H1 (cell line): ENCODE data around the gene POLR1B. TPM values are rescaled to one million over a fixed set of nuclear protein-coding genes. Genes with fewer than 3 reads are reported as not detected.
A peak's percentile ranks its signal among the peaks of the same experiment; 100 is the strongest.
"Not testable (repeated sequence)": the region's sequence is repeated elsewhere in the genome, so short reads cannot be mapped to it uniquely, and the experiment has no call there.

ENCODE experiments used
- CTCF ChIA-PET: fragments of 300-600 bp; sonication (Branson Sonifier 250); formaldehyde crosslinking; loops from one replicate; lab custom pipeline; 2021; ENCODE audit not compliant: partially characterized antibody; lab: Charles Lee
- POLR2A ChIA-PET: fragments of 300-600 bp; sonication (Branson Sonifier 250); formaldehyde crosslinking; loops from one replicate; lab custom pipeline; 2021; ENCODE audit warnings: inconsistent platforms; ENCODE audit not compliant: partially characterized antibody; lab: Charles Lee
- DNase-seq, 2 experiments: peaks; one replicate each; pipeline versions ENCODE4 v3.0.0 to v3.0.0-alpha.2; 2010 to 2022; ENCODE audit warnings: low spot score in 2 of 2, low read depth in 1 of 2, mixed read lengths in 1 of 2
- FAIRE-seq: peaks from 2 replicates; lab custom pipeline; 2011; peaks lifted over from hg19 to GRCh38; lab: Jason Lieb, UNC
- H2AFZ ChIP-seq: 2 replicates; pipeline ENCODE4 v1.8.1; 2012; ENCODE audit warnings: low read length, inconsistent platforms
- H2AK5ac ChIP-seq: 2 replicates; pipeline ENCODE4 v1.6.1; 2013; ENCODE audit warnings: low read depth, low read length
- H2BK120ac ChIP-seq: replicated peaks from 2 replicates; pipeline ENCODE3; 2013; ENCODE audit warnings: low read depth, low read length, inconsistent platforms
- H2BK12ac ChIP-seq: 2 replicates; pipeline ENCODE4 v1.6.1; 2013; ENCODE audit warnings: low read depth, low read length
- H2BK15ac ChIP-seq: 2 replicates; pipeline ENCODE4 v1.6.1; 2013; ENCODE audit warnings: low read length
- H2BK20ac ChIP-seq: 2 replicates; pipeline ENCODE4 v1.6.1; 2013; ENCODE audit warnings: low read length
- H2BK5ac ChIP-seq: 2 replicates; pipeline ENCODE4 v1.6.1; 2013; ENCODE audit warnings: low read depth, low read length
- H3K14ac ChIP-seq: 2 replicates; pipeline ENCODE4 v1.6.1; 2013; ENCODE audit warnings: inconsistent platforms; ENCODE audit not compliant: insufficient read length
- H3K18ac ChIP-seq: 2 replicates; pipeline ENCODE4 v1.6.1; 2013; ENCODE audit warnings: low read length; ENCODE audit errors: extremely low read depth
- H3K23ac ChIP-seq: 2 replicates; pipeline ENCODE4 v1.6.1; 2013; ENCODE audit warnings: inconsistent platforms; ENCODE audit not compliant: insufficient read length
- H3K23me2 ChIP-seq: 2 replicates; pipeline ENCODE4 v1.6.1; 2013; ENCODE audit warnings: low read depth, low read length
- H3K27ac ChIP-seq: 2 replicates; pipeline ENCODE4 v1.6.1; 2011; ENCODE audit warnings: low read depth, low read length, inconsistent platforms
- H3K27me3 ChIP-seq, 4 experiments: replicated peaks in 1 of 4; 1 replicate in 1 of 4; 2 replicates in 3 of 4; pipeline versions ENCODE4 v1.6.1 to v1.8.1; 2011 to 2013; ENCODE audit warnings: low read length in 3 of 4, mild to moderate bottlenecking in 3 of 4, inconsistent platforms in 2 of 4, mixed read lengths in 2 of 4, moderate library complexity in 1 of 4; ENCODE audit not compliant: control insufficient read depth in 3 of 4, insufficient read depth in 3 of 4; ENCODE audit errors: extremely low read depth in 1 of 4
- H3K36me3 ChIP-seq, 4 experiments: 2 replicates each; pipeline versions ENCODE4 v1.6.1 to v1.8.1; 2011 to 2013; ENCODE audit warnings: mild to moderate bottlenecking in 4 of 4, low read length in 3 of 4, moderate library complexity in 2 of 4, control low read depth in 1 of 4, inconsistent platforms in 1 of 4; ENCODE audit not compliant: insufficient read depth in 4 of 4, control insufficient read depth in 2 of 4
- H3K4ac ChIP-seq: replicated peaks from 2 replicates; pipeline ENCODE3; 2013; ENCODE audit warnings: low read length, low read depth, mixed read lengths, inconsistent platforms; ENCODE audit not compliant: insufficient read length
- H3K4me1 ChIP-seq, 4 experiments: replicated peaks in 1 of 4; 1 replicate in 1 of 4; 2 replicates in 3 of 4; pipeline versions ENCODE4 v1.6.1 to v1.8.1; 2011 to 2013; ENCODE audit warnings: low read length in 3 of 4, inconsistent platforms in 2 of 4, mixed read lengths in 1 of 4; ENCODE audit not compliant: insufficient read depth in 4 of 4, control insufficient read depth in 3 of 4
- H3K4me2 ChIP-seq, 2 experiments: 2 replicates each; pipeline versions ENCODE4 v1.6.1 to v1.8.1; 2011 to 2013; ENCODE audit warnings: low read depth in 2 of 2, low read length in 2 of 2, control low read depth in 1 of 2, inconsistent platforms in 1 of 2, mild to moderate bottlenecking in 1 of 2; ENCODE audit not compliant: insufficient read depth in 1 of 2
- H3K4me3 ChIP-seq, 4 experiments: fragments of 200-600, 300-600 bp in 1 of 4; sonication (generic), shearing (Covaris generic), sonication (Bioruptor Twin) in 1 of 4; 2 replicates each; pipeline versions ENCODE4 v1.5.1 to v1.8.1; 2011 to 2016; ENCODE audit warnings: low read length in 4 of 4, low read depth in 3 of 4, control low read depth in 2 of 4, inconsistent platforms in 2 of 4, mild to moderate bottlenecking in 2 of 4, mixed read lengths in 1 of 4, moderate library complexity in 1 of 4; ENCODE audit not compliant: insufficient read depth in 2 of 4; ENCODE audit errors: extremely low read depth in 1 of 4
- H3K56ac ChIP-seq: replicated peaks from 2 replicates; pipeline ENCODE3; 2013; ENCODE audit warnings: low read depth, mild to moderate bottlenecking, mixed read lengths, low read length, inconsistent platforms; ENCODE audit not compliant: insufficient read length
- H3K79me1 ChIP-seq: 2 replicates; pipeline ENCODE4 v1.6.1; 2013; ENCODE audit warnings: low read depth, low read length, control low read depth
- H3K79me2 ChIP-seq, 2 experiments: 2 replicates each; pipeline versions ENCODE4 v1.6.1 to v1.8.1; 2012 to 2013; ENCODE audit warnings: low read length in 2 of 2, mild to moderate bottlenecking in 2 of 2, inconsistent platforms in 1 of 2; ENCODE audit not compliant: insufficient read depth in 2 of 2, control insufficient read depth in 1 of 2
- H3K9ac ChIP-seq, 4 experiments: replicated peaks in 1 of 4; 1 replicate in 1 of 4; 2 replicates in 3 of 4; pipeline versions ENCODE4 v1.6.1 to v1.8.1; 2011 to 2013; ENCODE audit warnings: low read depth in 3 of 4, low read length in 3 of 4, control low read depth in 2 of 4, mild to moderate bottlenecking in 2 of 4, moderate library complexity in 2 of 4, inconsistent platforms in 1 of 4; ENCODE audit errors: extremely low read depth in 1 of 4
- H3K9me3 ChIP-seq, 2 experiments: 2 replicates each; pipeline versions ENCODE4 v1.6.1 to v1.8.1; 2012 to 2013; ENCODE audit warnings: mild to moderate bottlenecking in 2 of 2, moderate library complexity in 2 of 2, control low read depth in 1 of 2, inconsistent platforms in 1 of 2, low read depth in 1 of 2, low read length in 1 of 2, mixed read lengths in 1 of 2; ENCODE audit not compliant: insufficient read depth in 2 of 2
- H4K20me1 ChIP-seq, 2 experiments: replicated peaks in 1 of 2; 2 replicates each; pipeline versions ENCODE3 to v1.8.1; 2011 to 2013; ENCODE audit warnings: inconsistent platforms in 2 of 2, low read length in 2 of 2, mild to moderate bottlenecking in 1 of 2; ENCODE audit not compliant: insufficient read depth in 2 of 2, control insufficient read depth in 1 of 2
- H4K5ac ChIP-seq: 2 replicates; pipeline ENCODE4 v1.6.1; 2013; ENCODE audit warnings: low read length, low read depth, mixed read lengths, inconsistent platforms; ENCODE audit not compliant: insufficient read length
- H4K8ac ChIP-seq: 2 replicates; pipeline ENCODE4 v1.8.0; 2013; ENCODE audit warnings: mild to moderate bottlenecking, moderate library complexity, low read length, inconsistent platforms; ENCODE audit not compliant: insufficient read depth; ENCODE audit errors: extremely low read depth
- H4K91ac ChIP-seq: replicated peaks from 2 replicates; pipeline ENCODE3; 2013; ENCODE audit warnings: low read length, mixed read lengths, inconsistent platforms; ENCODE audit not compliant: insufficient read length
- WGBS, 2 experiments: shearing (Covaris generic) in 1 of 2; methylation state at CpG; one replicate each; pipeline versions ENCODE4 v1.1.6 to v1.1.7; 2013 to 2015; ENCODE audit warnings: low lambda C conversion rate in 2 of 2, mixed read lengths in 2 of 2, inconsistent platforms in 1 of 2, low coverage in 1 of 2, missing lambda C conversion rate in 1 of 2; ENCODE audit not compliant: insufficient replicate concordance in 2 of 2, insufficient coverage in 1 of 2, insufficient read length in 1 of 2; ENCODE audit errors: extremely low coverage in 1 of 2, missing lambda C conversion rate in 1 of 2; 5-methylcytosine and 5-hydroxymethylcytosine counted together
- polyA plus RNA-seq, 7 experiments: library from polyadenylated mRNA; depleted of rRNA in 3 of 7; stranded (reverse) in 5 of 7; unstranded in 2 of 7; fragments of >200 nt in 5 of 7; fragments of 200-250 nt in 2 of 7; gene quantifications; 1 replicate in 5 of 7; 2 replicates in 1 of 7; 4 replicates in 1 of 7; pipeline versions ENCODE4 v1.2.1 to v1.2.3, GENCODE V29; 2011 to 2013; ENCODE audit warnings: missing spikeins in 2 of 7, mixed read lengths in 2 of 7
- total RNA-seq: library from RNA; stranded (reverse); fragmentation: NEBNext Ultra II Directional; extraction: Animal tissue kit (Norgen Biotek cat#: 25700); gene quantifications from 2 replicates; pipeline ENCODE4 v1.2.1, GENCODE V29; 2021

The POLR1B gene
- total and polyA plus RNA-seq, 2 of the 8 experiments (the other 6 are each of a cell fraction or from before 2014, with no cell fraction given) = 24.3 to 69.4 TPM

- 0 out of 4 replicates have a peak overlapping the region, but pooled peaks of 1 of the 2 experiments have one; percentile 28 for H3K4me2 ChIP-seq
- peak overlapping the region in 1 of 4 experiments; percentile 16; a peak in 1 of 8 replicates for H3K4me3 ChIP-seq
- H2BK12ac ChIP-seq, H3K27me3 ChIP-seq, H3K9ac ChIP-seq, H3K23ac ChIP-seq, H3K56ac ChIP-seq, H3K27ac ChIP-seq, H3K14ac ChIP-seq, H3K79me2 ChIP-seq, H2BK20ac ChIP-seq, H4K91ac ChIP-seq, H2BK120ac ChIP-seq, H3K4me1 ChIP-seq, H3K18ac ChIP-seq, H2AFZ ChIP-seq, H2BK15ac ChIP-seq, FAIRE-seq, H3K79me1 ChIP-seq, H4K20me1 ChIP-seq, H4K5ac ChIP-seq, H3K9me3 ChIP-seq, H2BK5ac ChIP-seq, H4K8ac ChIP-seq, H3K4ac ChIP-seq, H2AK5ac ChIP-seq, H3K23me2 ChIP-seq: not testable (repeated sequence)
- CTCF ChIA-PET = interaction anchor here (1.1 kb wide), 1 partner anchor 11 kb away, joined by 4 read pairs; no protein-coding TSS in a partner anchor
- peaks cover 0 to 12% (median 2%) of the 10 kb centered on the region in 4 experiments; a peak in 2 of 8 replicates for H3K36me3 ChIP-seq
- DNase-seq = peak in 1 of 2 experiments; percentile 82
- POLR2A ChIA-PET = interaction anchor here (1.6 to 1.7 kb wide), 2 partner anchors 16 to 27 kb away, joined by 3 to 4 read pairs; no protein-coding TSS in a partner anchor
- 72% methylated on average over 16 of the region's 32 CpGs; no CpG with 5 or more reads in 1 of the 2 experiments for WGBS, 2 experiments
Measured at GRCh38 chr2:112509239-112509998, 32.8 kb upstream of the POLR1B start.
